CD4-positive, alpha-beta T cell treated with Interleukin-15 for 1 hour (primary cell): ENCODE data around the gene MAP2K2.
A peak's percentile ranks its signal among the peaks of the same experiment; 100 is the strongest.
"Not testable (repeated sequence)": the region's sequence is repeated elsewhere in the genome, so short reads cannot be mapped to it uniquely, and the experiment has no call there.

Source experiments
- DNase-seq: peaks from one replicate; pipeline ENCODE4 v3.0.0-alpha.2; 2020

The MAP2K2 gene

DNA sequence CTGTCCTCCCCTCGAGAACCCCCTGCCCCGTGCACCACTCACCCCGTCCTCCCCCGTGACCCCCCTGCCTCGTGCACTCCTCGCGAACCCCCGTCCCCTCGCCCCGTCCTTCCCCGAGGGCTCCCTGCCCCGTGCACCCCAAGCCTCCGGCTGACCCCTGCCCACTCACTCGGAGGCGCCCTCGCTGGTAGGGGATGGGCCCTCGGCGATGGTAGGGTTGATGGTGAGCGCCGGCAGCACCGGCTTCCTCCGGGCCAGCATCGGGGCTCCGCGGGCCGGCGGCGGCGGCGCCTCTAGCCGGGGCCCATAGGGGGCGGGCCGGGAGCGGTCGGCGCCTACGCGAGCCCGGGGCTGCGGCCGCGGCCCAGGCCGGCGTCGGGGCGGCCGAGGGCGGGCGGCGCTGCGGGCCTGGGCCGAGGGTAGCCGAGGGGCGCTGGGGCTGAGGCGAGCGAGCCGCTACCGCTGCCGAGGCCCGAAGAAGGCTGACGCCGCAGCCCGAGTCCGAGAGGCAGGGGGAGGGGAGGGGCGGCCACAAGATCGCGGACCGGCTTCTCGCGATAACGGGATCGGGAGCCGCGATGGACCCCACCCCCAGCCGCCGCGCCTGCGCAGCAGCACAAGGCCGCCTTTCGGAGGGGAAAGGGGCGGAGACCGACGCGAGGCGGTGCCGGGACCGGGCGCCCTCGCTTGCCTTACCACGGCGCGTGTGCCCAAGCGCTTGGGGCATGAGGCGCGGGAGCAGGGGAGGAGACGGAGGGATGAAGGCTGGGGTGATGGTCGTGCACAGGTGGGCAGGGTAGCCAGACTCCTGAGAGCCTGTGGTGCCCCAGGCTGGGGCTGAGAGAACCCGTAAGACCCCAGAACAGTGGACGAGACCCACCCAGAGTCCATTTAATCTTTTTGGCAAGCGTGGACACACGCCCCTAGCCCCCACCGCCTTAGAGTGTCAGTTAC, at the start of gene MAP2K2:
Gene MAP2K2, minus strand, starts transcription at position 508 of the 954 bp plus-strand sequence. Its CDS starts 247 bp downstream, at position 261.
- peak; percentile 95 for DNase-seq

DNA sequence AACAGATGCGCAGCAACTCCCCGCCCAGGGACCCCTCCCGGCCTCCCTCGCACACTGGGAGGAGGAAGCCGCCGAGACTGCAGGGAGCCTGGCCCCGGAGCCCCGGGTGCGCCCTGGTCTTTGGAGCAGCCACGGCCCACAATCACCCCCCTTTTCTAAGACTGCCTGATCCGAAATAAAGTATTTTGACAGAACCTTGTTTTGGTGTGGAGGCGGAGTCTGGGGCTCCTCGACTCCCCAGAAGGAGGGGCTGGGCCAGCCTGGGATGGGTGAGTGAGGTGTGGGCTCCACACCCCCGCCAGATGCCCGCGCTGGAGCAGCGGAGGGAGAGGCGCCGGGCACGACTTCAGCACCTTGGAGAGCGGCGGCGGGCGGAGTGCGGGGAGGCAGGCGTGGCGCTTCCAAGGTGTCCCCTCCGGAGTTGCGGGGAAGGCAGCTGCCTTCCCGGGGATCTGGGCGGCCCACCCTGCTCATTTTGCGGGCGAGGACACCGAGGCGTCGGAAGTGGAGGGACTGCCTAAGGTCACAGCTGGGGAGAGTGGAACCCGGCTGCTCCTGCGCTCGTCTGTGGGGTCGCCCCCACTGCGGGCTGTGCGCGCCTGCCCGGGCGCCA, 49.0 kb upstream of the MAP2K2 start:
- DNase-seq: peak; percentile 33

GRCh38 chr19:4171676-4172075, 47.8 kb upstream of the MAP2K2 start:
- DNase-seq: no peak

DNA sequence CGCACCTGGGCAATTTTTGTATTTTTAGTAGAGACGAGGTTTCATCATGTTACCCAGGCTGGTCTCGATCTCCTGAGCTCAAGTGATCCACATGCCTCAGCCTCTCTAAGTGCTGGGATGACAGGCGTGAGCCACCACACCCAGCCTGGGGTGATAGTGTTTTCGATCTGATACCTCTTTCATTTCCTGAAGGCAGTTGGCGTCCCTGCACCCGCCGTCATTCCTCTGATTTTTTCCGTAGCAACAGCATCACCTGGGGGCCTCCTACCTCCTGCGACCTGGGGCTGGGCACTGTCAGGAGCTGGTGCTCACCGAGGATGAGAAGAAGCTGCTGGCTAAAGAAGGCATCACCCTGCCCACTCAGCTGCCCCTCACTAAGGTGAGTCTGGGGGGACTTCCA, 40.3 kb upstream of the MAP2K2 start:
- DNase-seq: no peak

GRCh38 chr19:4161415-4162077, 37.6 kb upstream of the MAP2K2 start:
- no peak for DNase-seq

- not testable (repeated sequence) for DNase-seq
Measured at GRCh38 chr19:4157971-4158370, 34.0 kb upstream of the MAP2K2 start.

DNA sequence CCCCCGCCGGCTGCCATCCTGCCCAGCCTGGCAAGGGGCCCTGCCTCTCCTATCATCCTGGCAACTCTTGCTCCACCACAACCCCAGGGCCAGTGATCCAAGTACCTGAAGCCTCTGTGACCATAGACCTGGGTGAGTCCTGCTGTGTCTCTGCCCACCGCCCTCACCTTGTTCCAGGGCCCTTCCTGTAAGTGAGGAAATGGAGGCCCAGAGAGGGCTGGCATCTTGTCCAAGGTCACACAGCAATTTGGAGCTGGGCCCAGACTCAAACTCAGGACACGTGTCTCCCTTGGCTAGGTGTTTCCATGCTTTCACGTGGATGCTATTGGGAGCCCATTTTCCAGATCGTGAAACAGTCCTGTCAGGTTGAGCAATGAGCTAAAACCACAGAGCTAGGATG, 33.2 kb upstream of the MAP2K2 start:
- DNase-seq: no peak

DNA sequence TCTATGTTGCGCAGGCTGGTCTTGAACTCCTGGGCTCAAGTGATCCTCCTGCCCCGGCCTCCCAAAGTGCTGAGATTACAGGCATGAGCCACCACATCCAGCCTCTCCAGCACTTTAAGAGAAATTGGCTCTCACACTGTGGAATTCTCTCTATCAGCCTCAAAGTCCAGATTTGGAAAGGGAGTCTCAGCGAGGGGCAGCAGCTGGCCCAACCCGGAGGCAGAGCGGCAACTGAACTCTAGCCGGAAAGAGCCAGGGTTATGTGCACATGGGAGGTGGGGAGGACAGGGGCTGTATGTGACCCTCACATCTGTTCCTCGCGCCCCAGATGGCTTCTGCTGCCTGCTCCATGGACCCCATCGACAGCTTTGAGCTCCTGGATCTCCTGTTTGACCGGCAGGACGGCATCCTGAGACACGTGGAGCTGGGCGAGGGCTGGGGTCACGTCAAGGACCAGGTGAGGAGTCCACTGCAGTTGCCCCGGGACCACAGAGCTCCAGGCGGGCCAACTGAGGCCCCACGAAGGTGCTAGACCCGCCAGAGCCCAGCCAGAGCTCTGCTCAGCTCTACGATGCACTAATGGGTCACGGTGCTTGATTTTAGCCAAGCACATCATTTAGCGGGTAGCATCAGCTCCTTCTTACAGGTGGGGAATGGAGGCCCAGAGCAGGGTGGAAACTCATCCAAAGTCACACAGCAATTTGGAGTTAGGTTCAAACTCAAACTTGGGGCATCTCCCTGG, 30.8 kb upstream of the MAP2K2 start:
- no peak for DNase-seq

DNA sequence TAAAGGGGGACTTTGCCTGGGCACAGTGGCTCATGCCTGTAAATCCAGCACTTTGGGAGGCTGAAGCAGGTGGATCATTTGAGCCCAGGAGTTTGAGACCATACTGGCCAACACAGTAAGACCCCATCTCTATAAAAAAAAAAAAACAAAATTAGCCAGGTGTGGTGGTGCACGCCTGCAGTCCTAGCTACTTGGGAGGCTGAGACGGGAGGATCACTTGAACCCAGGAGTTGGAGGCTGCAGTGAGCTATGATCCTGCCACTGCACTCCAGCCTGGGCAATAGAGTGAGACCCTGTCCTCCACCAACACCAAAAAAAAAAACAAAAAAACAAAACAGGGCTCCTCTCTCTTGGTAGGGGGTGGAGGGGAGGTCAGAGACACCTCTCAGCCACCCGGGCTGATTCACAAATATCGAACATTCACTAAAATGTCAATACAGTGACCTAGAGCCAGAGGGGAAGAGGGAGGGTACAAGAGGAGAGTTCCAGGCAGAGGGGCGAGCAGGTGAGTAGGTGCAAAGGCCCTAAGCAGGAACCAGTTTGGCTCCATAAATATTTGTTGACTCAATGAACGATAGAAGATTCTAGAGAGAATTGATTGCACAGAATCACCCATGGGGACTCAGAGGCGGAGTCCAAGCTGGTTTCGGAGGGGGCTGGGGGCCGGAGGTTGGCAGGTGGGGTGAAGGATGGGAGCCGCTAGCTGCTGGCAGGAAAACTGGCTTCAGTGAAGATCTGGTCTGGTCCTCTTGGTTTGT, 28.5 kb upstream of the MAP2K2 start:
- DNase-seq: no peak

GRCh38 chr19:4151623-4152022, 27.7 kb upstream of the MAP2K2 start:
- no peak for DNase-seq

GRCh38 chr19:4149518-4150288, 25.8 kb upstream of the MAP2K2 start:
- no peak for DNase-seq

GRCh38 chr19:4144666-4145249, 20.8 kb upstream of the MAP2K2 start:
- no peak for DNase-seq

DNA sequence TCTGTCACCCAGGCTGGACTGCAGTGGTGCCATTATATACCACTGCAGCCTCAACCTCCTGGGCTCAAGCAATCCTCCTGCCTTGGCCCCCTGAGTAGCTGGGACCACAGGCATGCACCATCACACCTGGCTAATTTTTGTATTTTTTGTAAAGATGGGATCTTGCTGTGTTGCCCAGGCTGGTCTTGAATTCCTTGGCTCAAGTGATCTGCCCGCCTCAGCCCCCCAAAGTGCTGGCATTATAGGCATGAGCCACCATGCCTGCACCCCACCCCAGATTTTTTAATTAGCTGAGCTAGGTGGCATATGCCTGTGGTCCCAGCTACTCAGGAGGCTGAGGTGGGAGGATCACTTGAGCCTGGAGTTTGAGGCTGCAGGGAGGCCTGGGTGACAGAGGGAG, 19.0 kb upstream of the MAP2K2 start:
- not testable (repeated sequence) for DNase-seq

DNA sequence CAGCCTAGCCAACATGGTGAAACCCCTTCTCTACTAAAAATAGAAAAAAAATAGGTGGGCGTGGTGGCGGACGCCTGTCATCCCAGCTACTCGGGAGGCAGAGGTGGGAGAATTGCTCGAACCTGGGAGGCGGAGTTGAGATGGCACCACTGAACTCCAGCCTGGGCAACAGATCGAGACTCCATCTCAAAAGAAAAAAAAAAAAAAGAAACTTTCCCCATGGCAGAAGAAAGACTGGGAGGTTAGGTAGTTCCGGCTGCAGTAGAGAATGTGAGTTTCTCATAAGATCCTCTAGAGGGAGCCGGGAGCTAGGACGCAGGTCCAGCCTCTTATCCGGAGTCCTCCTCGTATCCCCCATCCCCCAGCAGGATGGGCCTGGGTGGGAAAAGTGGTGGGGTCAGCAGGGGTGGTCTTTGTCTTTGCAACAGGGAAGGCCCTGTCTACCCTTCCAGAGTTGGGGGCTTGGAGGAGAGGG, 16.4 kb upstream of the MAP2K2 start:
- peak; percentile 34 for DNase-seq

- peak; percentile 77 for DNase-seq
Measured at GRCh38 chr19:4139614-4140236, 15.8 kb upstream of the MAP2K2 start.

DNA sequence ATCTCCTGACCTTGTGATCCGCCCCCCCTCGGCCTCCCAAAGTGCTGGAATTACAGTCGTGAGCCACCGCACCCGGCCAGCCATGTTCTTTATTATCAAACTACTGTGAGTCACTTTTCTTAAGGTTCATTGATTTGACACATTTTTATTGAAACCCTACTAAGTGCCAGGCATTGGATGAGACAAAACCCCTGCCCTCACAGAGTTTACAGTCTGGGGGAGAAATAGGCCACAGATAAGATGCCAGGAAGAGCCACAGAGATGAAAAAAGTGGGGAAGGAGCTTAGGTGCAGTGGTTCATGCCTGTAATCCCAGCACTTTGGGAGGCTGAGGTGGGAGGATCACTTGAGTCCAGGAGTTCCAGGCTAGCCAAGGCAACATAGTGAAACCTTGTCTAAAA, 14.5 kb upstream of the MAP2K2 start:
- no peak for DNase-seq

GRCh38 chr19:4136680-4137088, 12.8 kb upstream of the MAP2K2 start:
- DNase-seq: no peak

DNA sequence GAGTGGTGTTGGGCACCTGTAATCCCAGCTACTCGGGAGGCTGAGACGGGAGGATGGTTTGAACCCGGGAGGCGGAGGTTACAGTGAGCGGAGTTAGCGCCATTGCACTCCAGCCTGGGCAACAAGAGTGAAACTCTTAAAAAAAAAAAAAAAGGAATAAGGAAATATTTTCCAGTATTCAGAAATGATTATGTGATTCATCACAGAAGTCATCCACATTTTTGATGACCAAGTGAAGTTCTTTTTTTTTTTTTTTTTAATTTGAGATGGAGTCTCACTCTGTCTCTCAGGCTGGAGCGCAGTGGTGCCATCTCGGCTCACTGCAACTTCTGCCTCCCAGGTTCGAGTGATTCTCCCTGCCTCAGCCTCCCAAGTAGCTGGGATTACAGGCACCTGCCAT, 11.5 kb upstream of the MAP2K2 start:
- DNase-seq: not testable (repeated sequence)

DNA sequence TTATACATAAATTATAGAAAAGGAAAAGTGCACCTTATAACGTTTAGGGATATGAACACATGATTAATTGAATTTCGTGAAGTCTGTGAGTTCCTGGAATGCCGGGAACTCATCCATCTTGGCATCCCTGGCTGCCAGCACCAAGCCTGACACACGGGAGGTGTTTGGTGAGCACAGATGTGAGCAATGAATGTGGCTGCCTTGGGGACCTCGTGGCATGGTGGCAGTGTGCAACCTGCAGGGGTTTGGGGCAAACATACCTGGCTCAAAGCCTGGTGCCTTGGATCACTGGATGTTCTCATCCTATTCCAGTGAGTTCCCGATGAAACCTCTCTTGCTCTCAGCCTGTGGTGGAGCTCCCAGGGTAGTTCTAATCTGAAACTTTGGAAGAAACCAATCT, 10.4 kb upstream of the MAP2K2 start:
- DNase-seq: no peak

- no peak for DNase-seq
Measured at GRCh38 chr19:4130744-4131438, 7.0 kb upstream of the MAP2K2 start.
